ENCODE measurements around the gene MYOM1.

- TF ChIP-seq CTCF (IDR thresholded peaks at IDR 0.05; ENCODE audit: extremely low read depth in 1 of 2, insufficient read depth in 1 of 2, low read depth in 1 of 2, low read length in 2 of 2), result no peak
- no peak for TF ChIP-seq EZH2 (IDR thresholded peaks at IDR 0.05; ENCODE audit: borderline replicate concordance, low read depth, low read length, severe bottlenecking)
- TF ChIP-seq POLR2A (IDR thresholded peaks at IDR 0.05; ENCODE audit: low read depth, low read length), result no peak
- no peak for TF ChIP-seq POLR2AphosphoS5 (IDR thresholded peaks at IDR 0.05; ENCODE audit: insufficient read depth, low read depth, low read length)
Measured at GRCh38 chr18:3150688-3151087, 69.1 kb downstream of the MYOM1 start.
